MV-4-11 (cell line): Measurements from ENCODE around the gene MAP3K3.
A peak's percentile ranks its signal among the peaks of the same experiment; 100 is the strongest.

ENCODE experiments used
- DNase-seq: peaks from one replicate; lab custom pipeline; 2025; lab: John Stamatoyannopoulos, UW

The MAP3K3 gene

GRCh38 chr17:63621684-63622573 lies at the start of gene MAP3K3:
Gene MAP3K3, plus strand, starts transcription at chr17:63622417. Its CDS starts 343 bp downstream, at chr17:63622760.
- peak; percentile 100 for DNase-seq

- DNase-seq: no peak
Measured at GRCh38 chr17:63573634-63574033, 48.6 kb upstream of the MAP3K3 start.

GRCh38 chr17:63578027-63578768 lies 44.0 kb upstream of the MAP3K3 start:
- DNase-seq: no peak

- no peak for DNase-seq
Measured at GRCh38 chr17:63578769-63579111, 43.5 kb upstream of the MAP3K3 start.

- DNase-seq: no peak
Measured at GRCh38 chr17:63579633-63580032, 42.6 kb upstream of the MAP3K3 start.

GRCh38 chr17:63587770-63588169 lies 34.4 kb upstream of the MAP3K3 start:
- DNase-seq: no peak

GRCh38 chr17:63588797-63589196 lies 33.4 kb upstream of the MAP3K3 start:
- DNase-seq: no peak

- DNase-seq: no peak
Measured at GRCh38 chr17:63589646-63590045, 32.6 kb upstream of the MAP3K3 start.

- DNase-seq: no peak
Measured at GRCh38 chr17:63592797-63593196, 29.4 kb upstream of the MAP3K3 start.

- DNase-seq: no peak
Measured at GRCh38 chr17:63595132-63595531, 27.1 kb upstream of the MAP3K3 start.

- DNase-seq: no peak
Measured at GRCh38 chr17:63596856-63597586, 25.2 kb upstream of the MAP3K3 start.

- no peak for DNase-seq
Measured at GRCh38 chr17:63598281-63598680, 23.9 kb upstream of the MAP3K3 start.

- DNase-seq: peak; percentile 64
Measured at GRCh38 chr17:63600569-63601438, 21.4 kb upstream of the MAP3K3 start, which contains the start of gene TACO1. Gene TACO1, plus strand, starts transcription at chr17:63600895. Its CDS starts 189 bp downstream, at chr17:63601084.

- no peak for DNase-seq
Measured at GRCh38 chr17:63601439-63602371, 20.5 kb upstream of the MAP3K3 start.

- no peak for DNase-seq
Measured at GRCh38 chr17:63609816-63610573, 12.2 kb upstream of the MAP3K3 start.

- no peak for DNase-seq
Measured at GRCh38 chr17:63610854-63611253, 11.4 kb upstream of the MAP3K3 start.

GRCh38 chr17:63611354-63611753 lies 10.9 kb upstream of the MAP3K3 start:
- DNase-seq: peak; percentile 16

- no peak for DNase-seq
Measured at GRCh38 chr17:63613663-63614062, 8.6 kb upstream of the MAP3K3 start.

- no peak for DNase-seq
Measured at GRCh38 chr17:63621229-63621683, 961 bp upstream of the MAP3K3 start.
